ENCODE measurements around the gene PIP5K1B. TPM values are rescaled to one million over a fixed set of nuclear protein-coding genes. Genes with fewer than 3 reads are reported as not detected.

The PIP5K1B gene
- total and polyA plus RNA-seq, 2 of the 13 experiments (the other 11 are each of a cell fraction or from before 2014, with no cell fraction given) = 15.8 to 17.5 TPM

DNA sequence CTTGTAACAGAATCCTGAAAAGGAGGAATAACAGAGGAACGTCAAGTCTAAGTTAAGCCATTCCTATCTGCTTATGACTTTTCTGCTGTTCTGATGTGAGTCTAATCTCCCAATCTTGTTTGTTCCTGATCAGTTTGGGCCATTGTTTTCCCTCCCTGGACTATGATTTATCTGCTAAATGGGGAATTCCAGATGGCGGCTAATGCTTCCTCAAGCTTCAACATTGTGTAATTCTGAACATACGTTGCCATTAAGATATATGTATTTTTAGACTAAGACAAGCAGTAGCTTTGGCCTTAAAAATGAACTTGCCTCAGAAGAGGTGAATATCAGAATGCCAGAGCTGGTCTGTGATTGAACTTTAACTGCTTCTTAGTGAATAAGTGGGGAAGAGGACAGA lies 166.2 kb downstream of the PIP5K1B start:
- Histone ChIP-seq H3K4me1 (ENCODE audit: insufficient read depth, low read length) (peaks cover 11% of the 10 kb centered on the region; the same call in 1 of the 2 replicates), H3K27me3 (ENCODE audit: control insufficient read depth in 1 of 2, insufficient read depth in 2 of 2, low read length in 2 of 2) (no peaks in the 10 kb centered on the region), H3K36me3 (replicated peaks in 1 of 2; ENCODE audit: control insufficient read depth in 1 of 2, insufficient read depth in 2 of 2, low read length in 2 of 2) (peaks cover 2 to 6% of the 10 kb centered on the region in 2 experiments; a peak in 3 of 5 replicates), H3K9me3 (ENCODE audit: low read length) (no peaks in the 10 kb centered on the region), H3K27ac (ENCODE audit: extremely low read length, insufficient read depth, low read length) (no peak overlapping the region), H3K9ac (ENCODE audit: insufficient read depth, low read depth, low read length) (no peak overlapping the region), H4K20me1 (ENCODE audit: insufficient read depth, low read length) (no peaks in the 10 kb centered on the region), H3K4me2 (ENCODE audit: low read depth, low read length) (no peak overlapping the region), H2AFZ (ENCODE audit: low read length) (no peak overlapping the region), H3K79me2 (ENCODE audit: insufficient read depth, low read length) (no peaks in the 10 kb centered on the region), H3K4me3 (replicated peaks in 1 of 3; ENCODE audit: insufficient read depth in 1 of 3, low read depth in 2 of 3, low read length in 3 of 3) (no peak overlapping the region)
- intact Hi-C loops (cut with micrococcal nuclease; ENCODE audit: unreplicated experiment) = no loop called here
- in situ Hi-C loops (cut with HindIII; ENCODE audit: extremely low pct_ligation_motif_present, low pct_unique_long_range_greater_than_20kb) = no loop called here
- TF ChIP-seq, protein P1, sequence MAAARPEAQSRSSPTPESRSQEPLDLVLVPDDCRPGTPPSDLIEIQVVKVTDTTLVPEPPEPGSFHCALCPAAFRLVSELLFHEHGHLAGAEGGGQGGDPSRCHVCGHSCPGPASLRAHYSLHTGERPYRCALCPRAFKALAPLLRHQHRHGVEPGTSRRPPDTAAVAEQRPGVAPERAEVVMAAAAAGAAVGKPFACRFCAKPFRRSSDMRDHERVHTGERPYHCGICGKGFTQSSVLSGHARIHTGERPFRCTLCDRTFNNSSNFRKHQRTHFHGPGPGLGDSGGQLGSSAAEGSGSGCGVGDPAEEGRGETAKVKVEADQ (CRISPR knock-in tag; IDR thresholded peaks at IDR 0.05; ENCODE audit: borderline replicate concordance) = no peak
- TF ChIP-seq, protein P2, sequence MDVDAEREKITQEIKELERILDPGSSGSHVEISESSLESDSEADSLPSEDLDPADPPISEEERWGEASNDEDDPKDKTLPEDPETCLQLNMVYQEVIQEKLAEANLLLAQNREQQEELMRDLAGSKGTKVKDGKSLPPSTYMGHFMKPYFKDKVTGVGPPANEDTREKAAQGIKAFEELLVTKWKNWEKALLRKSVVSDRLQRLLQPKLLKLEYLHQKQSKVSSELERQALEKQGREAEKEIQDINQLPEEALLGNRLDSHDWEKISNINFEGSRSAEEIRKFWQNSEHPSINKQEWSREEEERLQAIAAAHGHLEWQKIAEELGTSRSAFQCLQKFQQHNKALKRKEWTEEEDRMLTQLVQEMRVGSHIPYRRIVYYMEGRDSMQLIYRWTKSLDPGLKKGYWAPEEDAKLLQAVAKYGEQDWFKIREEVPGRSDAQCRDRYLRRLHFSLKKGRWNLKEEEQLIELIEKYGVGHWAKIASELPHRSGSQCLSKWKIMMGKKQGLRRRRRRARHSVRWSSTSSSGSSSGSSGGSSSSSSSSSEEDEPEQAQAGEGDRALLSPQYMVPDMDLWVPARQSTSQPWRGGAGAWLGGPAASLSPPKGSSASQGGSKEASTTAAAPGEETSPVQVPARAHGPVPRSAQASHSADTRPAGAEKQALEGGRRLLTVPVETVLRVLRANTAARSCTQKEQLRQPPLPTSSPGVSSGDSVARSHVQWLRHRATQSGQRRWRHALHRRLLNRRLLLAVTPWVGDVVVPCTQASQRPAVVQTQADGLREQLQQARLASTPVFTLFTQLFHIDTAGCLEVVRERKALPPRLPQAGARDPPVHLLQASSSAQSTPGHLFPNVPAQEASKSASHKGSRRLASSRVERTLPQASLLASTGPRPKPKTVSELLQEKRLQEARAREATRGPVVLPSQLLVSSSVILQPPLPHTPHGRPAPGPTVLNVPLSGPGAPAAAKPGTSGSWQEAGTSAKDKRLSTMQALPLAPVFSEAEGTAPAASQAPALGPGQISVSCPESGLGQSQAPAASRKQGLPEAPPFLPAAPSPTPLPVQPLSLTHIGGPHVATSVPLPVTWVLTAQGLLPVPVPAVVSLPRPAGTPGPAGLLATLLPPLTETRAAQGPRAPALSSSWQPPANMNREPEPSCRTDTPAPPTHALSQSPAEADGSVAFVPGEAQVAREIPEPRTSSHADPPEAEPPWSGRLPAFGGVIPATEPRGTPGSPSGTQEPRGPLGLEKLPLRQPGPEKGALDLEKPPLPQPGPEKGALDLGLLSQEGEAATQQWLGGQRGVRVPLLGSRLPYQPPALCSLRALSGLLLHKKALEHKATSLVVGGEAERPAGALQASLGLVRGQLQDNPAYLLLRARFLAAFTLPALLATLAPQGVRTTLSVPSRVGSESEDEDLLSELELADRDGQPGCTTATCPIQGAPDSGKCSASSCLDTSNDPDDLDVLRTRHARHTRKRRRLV (CRISPR knock-in tag; IDR thresholded peaks at IDR 0.05) = no peak
- TF ChIP-seq, protein P3, sequence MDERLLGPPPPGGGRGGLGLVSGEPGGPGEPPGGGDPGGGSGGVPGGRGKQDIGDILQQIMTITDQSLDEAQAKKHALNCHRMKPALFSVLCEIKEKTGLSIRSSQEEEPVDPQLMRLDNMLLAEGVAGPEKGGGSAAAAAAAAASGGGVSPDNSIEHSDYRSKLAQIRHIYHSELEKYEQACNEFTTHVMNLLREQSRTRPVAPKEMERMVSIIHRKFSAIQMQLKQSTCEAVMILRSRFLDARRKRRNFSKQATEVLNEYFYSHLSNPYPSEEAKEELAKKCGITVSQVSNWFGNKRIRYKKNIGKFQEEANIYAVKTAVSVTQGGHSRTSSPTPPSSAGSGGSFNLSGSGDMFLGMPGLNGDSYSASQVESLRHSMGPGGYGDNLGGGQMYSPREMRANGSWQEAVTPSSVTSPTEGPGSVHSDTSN (CRISPR knock-in tag; IDR thresholded peaks at IDR 0.05) = no peak
- TF ChIP-seq, protein P4, sequence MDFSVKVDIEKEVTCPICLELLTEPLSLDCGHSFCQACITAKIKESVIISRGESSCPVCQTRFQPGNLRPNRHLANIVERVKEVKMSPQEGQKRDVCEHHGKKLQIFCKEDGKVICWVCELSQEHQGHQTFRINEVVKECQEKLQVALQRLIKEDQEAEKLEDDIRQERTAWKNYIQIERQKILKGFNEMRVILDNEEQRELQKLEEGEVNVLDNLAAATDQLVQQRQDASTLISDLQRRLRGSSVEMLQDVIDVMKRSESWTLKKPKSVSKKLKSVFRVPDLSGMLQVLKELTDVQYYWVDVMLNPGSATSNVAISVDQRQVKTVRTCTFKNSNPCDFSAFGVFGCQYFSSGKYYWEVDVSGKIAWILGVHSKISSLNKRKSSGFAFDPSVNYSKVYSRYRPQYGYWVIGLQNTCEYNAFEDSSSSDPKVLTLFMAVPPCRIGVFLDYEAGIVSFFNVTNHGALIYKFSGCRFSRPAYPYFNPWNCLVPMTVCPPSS (IDR thresholded peaks at IDR 0.05) = no peak
- TF ChIP-seq, protein P5, sequence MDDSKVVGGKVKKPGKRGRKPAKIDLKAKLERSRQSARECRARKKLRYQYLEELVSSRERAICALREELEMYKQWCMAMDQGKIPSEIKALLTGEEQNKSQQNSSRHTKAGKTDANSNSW (CRISPR knock-in tag; IDR thresholded peaks at IDR 0.05; ENCODE audit: borderline replicate concordance) = no peak
- TF ChIP-seq ZC3H13 (CRISPR knock-in tag; IDR thresholded peaks at IDR 0.05) = no peak
- FAIRE-seq (no peak), DNase-seq (ENCODE audit: low spot score) (no peak), ATAC-seq (no peak)
- ChIA-PET POLR2A (no interaction called here), CTCF (ENCODE audit: low intra/inter-chr PET ratio, low total read pairs) (no interaction called here)
- BruUV-seq (replicated peaks) = no TSS peak
- 89% methylated on average over 3 of the region's 3 CpGs for WGBS (ENCODE audit: low lambda C conversion rate)
